MM.1S (cell line): ENCODE results near the gene PPP4R3A.
A peak's percentile ranks its signal among the peaks of the same experiment; 100 is the strongest.

Experiments
- DNase-seq: peaks from one replicate; pipeline ENCODE4 v3.0.0-alpha.2; 2015
- H2AFZ ChIP-seq: fragments of 300-600 bp; sonication (generic); 2 replicates; pipeline ENCODE4 v1.6.0; 2016; ENCODE audit warnings: antibody characterized with exemption, low read length
- H3F3A ChIP-seq: fragments of 300-600 bp; sonication (generic); 2 replicates; pipeline ENCODE4 v1.6.1; 2016; ENCODE audit warnings: mild to moderate bottlenecking, antibody characterized with exemption, low read length, moderate library complexity, mixed read lengths; ENCODE audit not compliant: insufficient read depth
- H3K27ac ChIP-seq: fragments of 300-600 bp; sonication (generic); 2 replicates; pipeline ENCODE4 v1.5.1; 2016; ENCODE audit warnings: mild to moderate bottlenecking, low read length
- H3K27me3 ChIP-seq: fragments of 300-600 bp; sonication (generic); replicated peaks from 2 replicates; pipeline ENCODE4 v1.6.0; 2016; ENCODE audit warnings: low read length; ENCODE audit not compliant: insufficient read depth
- H3K36me3 ChIP-seq: fragments of 300-600 bp; sonication (generic); replicated peaks from 2 replicates; pipeline ENCODE4 v1.6.1; 2016; ENCODE audit warnings: mild to moderate bottlenecking, low read length, mixed read lengths; ENCODE audit not compliant: insufficient read depth
- H3K4me1 ChIP-seq: fragments of 300-600 bp; sonication (generic); 2 replicates; pipeline ENCODE4 v1.6.1; 2016; ENCODE audit warnings: low read length, mixed read lengths
- H3K4me2 ChIP-seq: fragments of 300-600 bp; sonication (generic); 2 replicates; pipeline ENCODE4 v1.6.0; 2016; ENCODE audit warnings: low read depth, low read length
- H3K4me3 ChIP-seq: fragments of 300-600 bp; sonication (generic); 2 replicates; pipeline ENCODE4 v1.5.1; 2016; ENCODE audit warnings: low read length, mixed read lengths
- H3K79me2 ChIP-seq: fragments of 300-600 bp; sonication (generic); 2 replicates; pipeline ENCODE4 v1.6.1; 2016; ENCODE audit warnings: mixed run types, low read length, mixed read lengths
- H3K9ac ChIP-seq: fragments of 300-600 bp; sonication (generic); 2 replicates; pipeline ENCODE4 v1.6.1; 2016; ENCODE audit warnings: low read length, mixed read lengths
- H3K9me2 ChIP-seq: fragments of 300-600 bp; sonication (generic); replicated peaks from 2 replicates; pipeline ENCODE4 v1.6.1; 2016; ENCODE audit warnings: mild to moderate bottlenecking, low read length, mixed read lengths; ENCODE audit not compliant: insufficient read depth
- H3K9me3 ChIP-seq: fragments of 300-600 bp; sonication (generic); replicated peaks from 2 replicates; pipeline ENCODE4 v1.6.1; 2016; ENCODE audit warnings: mild to moderate bottlenecking, low read length, mixed read lengths; ENCODE audit not compliant: insufficient read depth
- H4K20me1 ChIP-seq: fragments of 300-600 bp; sonication (generic); 2 replicates; pipeline ENCODE4 v1.6.1; 2016; ENCODE audit warnings: mild to moderate bottlenecking, low read length, moderate library complexity, mixed read lengths; ENCODE audit not compliant: insufficient read depth
- CTCF ChIP-seq: fragments of 300-600 bp; sonication (generic); IDR thresholded peaks from 2 replicates; pipeline ENCODE4 v1.5.1; 2016; ENCODE audit warnings: antibody characterized with exemption, low read length, mixed read lengths
- EZH2 ChIP-seq: fragments of 300-600 bp; sonication (generic); optimal IDR thresholded peaks from 2 replicates; pipeline ENCODE3; 2017; ENCODE audit warnings: low read depth, mild to moderate bottlenecking, antibody characterized with exemption, low read length, mixed read lengths
- EZH2phosphoT487 ChIP-seq: fragments of 300-600 bp; sonication (generic); IDR thresholded peaks from 2 replicates; pipeline ENCODE4 v1.6.1; 2018; ENCODE audit warnings: antibody characterized with exemption, low read length

Gene PPP4R3A

GRCh38 chr14:91510171-91511042 lies at the start of gene PPP4R3A:
PPP4R3A (minus strand) TSS chr14:91510310; CDS start chr14:91509647, 663 bp downstream.
- H3K36me3 ChIP-seq = no peaks in the 10 kb centered on the region
- peak; percentile 92 for DNase-seq
- no peak for TF ChIP-seq EZH2phosphoT487
- TF ChIP-seq CTCF = no peak
- TF ChIP-seq EZH2 = no peak
- H3F3A ChIP-seq = no peaks in the 10 kb centered on the region
- peak within 1 kb of the TSS; percentile 77 for H2AFZ ChIP-seq
- H3K4me2 ChIP-seq = peak within 1 kb of the TSS; percentile 75
- peak within 1 kb of the TSS; percentile 80 for H3K4me3 ChIP-seq
- peak within 1 kb of the TSS; percentile 97 for H3K27ac ChIP-seq
- H3K9me3 ChIP-seq = no peaks in the 10 kb centered on the region
- peaks cover 41% of the 10 kb centered on the region for H3K79me2 ChIP-seq
- no peaks in the 10 kb centered on the region for H3K9me2 ChIP-seq
- peak within 1 kb of the TSS; percentile 95 for H3K9ac ChIP-seq
- H4K20me1 ChIP-seq = peaks cover 3% of the 10 kb centered on the region
- no peaks in the 10 kb centered on the region for H3K4me1 ChIP-seq
- H3K27me3 ChIP-seq = no peaks in the 10 kb centered on the region

- no peaks in the 10 kb centered on the region for H3K4me1 ChIP-seq
- DNase-seq = no peak
- H2AFZ ChIP-seq = no peak overlapping the region
- H3K9me3 ChIP-seq = no peaks in the 10 kb centered on the region
- no peaks in the 10 kb centered on the region for H4K20me1 ChIP-seq
- no peaks in the 10 kb centered on the region for H3K36me3 ChIP-seq
- no peaks in the 10 kb centered on the region for H3F3A ChIP-seq
- no peaks in the 10 kb centered on the region for H3K9me2 ChIP-seq
- H3K9ac ChIP-seq = no peak overlapping the region
- no peak overlapping the region for H3K4me2 ChIP-seq
- no peak overlapping the region for H3K4me3 ChIP-seq
- TF ChIP-seq EZH2 (no peak), CTCF (no peak), EZH2phosphoT487 (no peak)
- no peaks in the 10 kb centered on the region for H3K27me3 ChIP-seq
- H3K27ac ChIP-seq = no peak overlapping the region
- H3K79me2 ChIP-seq = no peaks in the 10 kb centered on the region
These were observed 45.4 kb upstream of the PPP4R3A start for GRCh38 chr14:91555531-91555930.

- Histone ChIP-seq H3K9me3 (no peaks in the 10 kb centered on the region), H3K4me3 (no peak overlapping the region), H3F3A (no peaks in the 10 kb centered on the region), H3K9me2 (no peaks in the 10 kb centered on the region), H3K79me2 (no peaks in the 10 kb centered on the region), H3K36me3 (no peaks in the 10 kb centered on the region), H3K9ac (no peak overlapping the region), H3K27me3 (no peaks in the 10 kb centered on the region), H3K4me1 (no peaks in the 10 kb centered on the region), H4K20me1 (no peaks in the 10 kb centered on the region), H3K4me2 (no peak overlapping the region), H3K27ac (no peak overlapping the region), H2AFZ (no peak overlapping the region)
- no peak for DNase-seq
- TF ChIP-seq EZH2phosphoT487 (no peak), CTCF (no peak), EZH2 (no peak)
These were observed 44.6 kb upstream of the PPP4R3A start for GRCh38 chr14:91554535-91555332.
